Hepatocyte (in vitro differentiated cells): ENCODE data around the gene KRTAP5-4. TPM values are rescaled to one million over a fixed set of nuclear protein-coding genes. Genes with fewer than 3 reads are reported as not detected.
"Not testable (repeated sequence)": the region's sequence is repeated elsewhere in the genome, so short reads cannot be mapped to it uniquely, and the experiment has no call there.

Source experiments
- DNase-seq: peaks from one replicate; pipeline ENCODE4 v3.0.0-alpha.2; 2016; ENCODE audit warnings: low spot score
- H2AFZ ChIP-seq: fragments of 200-600 bp; sonication (generic); 2 replicates; pipeline ENCODE4 v1.6.0; 2016; ENCODE audit warnings: antibody characterized with exemption, mild to moderate bottlenecking
- H3K27ac ChIP-seq: fragments of 200-600 bp; sonication (generic); 2 replicates; pipeline ENCODE4 v1.5.1; 2016; ENCODE audit warnings: mild to moderate bottlenecking
- H3K27me3 ChIP-seq: fragments of 200-600 bp; sonication (generic); 2 replicates; pipeline ENCODE4 v1.6.1; 2016
- H3K36me3 ChIP-seq: fragments of 200-600 bp; sonication (generic); replicated peaks from 2 replicates; pipeline ENCODE4 v1.5.1; 2016; ENCODE audit warnings: low read depth; ENCODE audit not compliant: insufficient read depth
- H3K4me1 ChIP-seq: fragments of 200-600 bp; sonication (generic); 2 replicates; pipeline ENCODE4 v1.5.1; 2016; ENCODE audit warnings: mild to moderate bottlenecking, moderate library complexity; ENCODE audit not compliant: insufficient read depth
- H3K4me2 ChIP-seq: fragments of 200-600 bp; sonication (generic); 2 replicates; pipeline ENCODE4 v1.6.0; 2016
- H3K4me3 ChIP-seq: fragments of 200-600 bp; sonication (generic); 2 replicates; pipeline ENCODE4 v1.5.1; 2016; ENCODE audit warnings: mild to moderate bottlenecking
- H3K79me2 ChIP-seq: fragments of 200-600 bp; sonication (generic); 2 replicates; pipeline ENCODE4 v1.6.0; 2017; ENCODE audit warnings: mild to moderate bottlenecking
- H3K9me2 ChIP-seq: fragments of 200-600 bp; sonication (generic); replicated peaks from 2 replicates; pipeline ENCODE4 v1.6.0; 2017; ENCODE audit warnings: mild to moderate bottlenecking; ENCODE audit not compliant: insufficient read depth
- H3K9me3 ChIP-seq: fragments of 200-600 bp; sonication (generic); 2 replicates; pipeline ENCODE4 v1.5.1; 2016; ENCODE audit warnings: low read depth, mild to moderate bottlenecking
- H4K20me1 ChIP-seq: fragments of 200-600 bp; sonication (generic); 2 replicates; pipeline ENCODE4 v1.6.0; 2016; ENCODE audit warnings: mild to moderate bottlenecking; ENCODE audit not compliant: insufficient read depth, poor library complexity, severe bottlenecking
- CTCF ChIP-seq: fragments of 200-600 bp; sonication (generic); IDR thresholded peaks from 2 replicates; pipeline ENCODE4 v1.5.1; 2016; ENCODE audit warnings: antibody characterized with exemption, mild to moderate bottlenecking; ENCODE audit not compliant: poor library complexity
- EZH2 ChIP-seq: fragments of 200-600 bp; sonication (generic); IDR thresholded peaks from 2 replicates; pipeline ENCODE4 v1.6.1; 2016; ENCODE audit warnings: antibody characterized with exemption, mild to moderate bottlenecking, borderline replicate concordance
- EZH2phosphoT487 ChIP-seq: fragments of 200-600 bp; sonication (generic); IDR thresholded peaks from one replicate; pipeline ENCODE4 v1.6.1; 2018; ENCODE audit warnings: antibody characterized with exemption, mild to moderate bottlenecking, low read depth, moderate library complexity; ENCODE audit not compliant: unreplicated experiment, severe bottlenecking
- WGBS: methylation state at CpG from one replicate; pipeline ENCODE4 v1.1.6; 2016; ENCODE audit warnings: low lambda C conversion rate; ENCODE audit errors: missing lambda C conversion rate; 5-methylcytosine and 5-hydroxymethylcytosine counted together
- polyA plus RNA-seq: library from polyadenylated mRNA; unstranded; fragments of >200 nt; fragmentation: Nextera tagmentation; extraction: Ambion mirVana; gene quantifications from 2 replicates; pipeline ENCODE4 v1.2.1, GENCODE V29; 2016
- total RNA-seq: library from RNA; depleted of rRNA; stranded (reverse); fragments of >200 nt; gene quantifications from 2 replicates; pipeline ENCODE4 v1.2.3, GENCODE V29; 2014

The KRTAP5-4 gene
- total and polyA plus RNA-seq, 2 experiments from 2014 or later = not detected

- peak overlapping the region; percentile 76 for H3K27ac ChIP-seq
These were observed 45.3 kb upstream of the KRTAP5-4 start for GRCh38 chr11:1667121-1667850.

GRCh38 chr11:1665313-1665712 lies 43.4 kb upstream of the KRTAP5-4 start:
- H3K9me3 ChIP-seq = no peaks in the 10 kb centered on the region
- peaks cover 13% of the 10 kb centered on the region for H3K4me1 ChIP-seq
- no peaks in the 10 kb centered on the region for H3K79me2 ChIP-seq
- TF ChIP-seq CTCF = no peak
- no peak for TF ChIP-seq EZH2
- TF ChIP-seq EZH2phosphoT487 = no peak
- H3K4me2 ChIP-seq = no peak overlapping the region
- no peak for DNase-seq
- no peaks in the 10 kb centered on the region for H4K20me1 ChIP-seq
- H3K27ac ChIP-seq = no peak overlapping the region
- no peak overlapping the region for H3K4me3 ChIP-seq
- no peaks in the 10 kb centered on the region for H3K9me2 ChIP-seq
- 95% methylated on average over 4 of the region's 8 CpGs for WGBS
- H3K27me3 ChIP-seq = no peaks in the 10 kb centered on the region
- H3K36me3 ChIP-seq = no peaks in the 10 kb centered on the region
- no peak overlapping the region for H2AFZ ChIP-seq

More at GRCh38 chr11:1667121-1667850, 45.3 kb upstream of the KRTAP5-4 start:
- Histone ChIP-seq H3K36me3 (no peaks in the 10 kb centered on the region), H3K4me3 (no peak overlapping the region), H3K4me2 (no peak overlapping the region), H3K9me3 (no peaks in the 10 kb centered on the region), H4K20me1 (no peaks in the 10 kb centered on the region), H3K79me2 (no peaks in the 10 kb centered on the region), H3K9me2 (no peaks in the 10 kb centered on the region), H3K4me1 (peaks cover 9% of the 10 kb centered on the region), H2AFZ (no peak overlapping the region), H3K27me3 (no peaks in the 10 kb centered on the region)
- 85% methylated on average over 24 of the region's 24 CpGs for WGBS
- no peak for DNase-seq
- TF ChIP-seq CTCF (no peak), EZH2phosphoT487 (no peak), EZH2 (no peak)

- not testable (repeated sequence) for DNase-seq, H2AFZ ChIP-seq, H3K9me3 ChIP-seq, H3K36me3 ChIP-seq, H3K27me3 ChIP-seq, H3K27ac ChIP-seq, H3K4me2 ChIP-seq, H3K79me2 ChIP-seq, H3K9me2 ChIP-seq, H4K20me1 ChIP-seq, H3K4me3 ChIP-seq
- peaks cover 17% of the 10 kb centered on the region for H3K4me1 ChIP-seq
- WGBS = 80% methylated on average over 18 of the region's 18 CpGs
These were observed 40.9 kb upstream of the KRTAP5-4 start for GRCh38 chr11:1662699-1663283.

DNA sequence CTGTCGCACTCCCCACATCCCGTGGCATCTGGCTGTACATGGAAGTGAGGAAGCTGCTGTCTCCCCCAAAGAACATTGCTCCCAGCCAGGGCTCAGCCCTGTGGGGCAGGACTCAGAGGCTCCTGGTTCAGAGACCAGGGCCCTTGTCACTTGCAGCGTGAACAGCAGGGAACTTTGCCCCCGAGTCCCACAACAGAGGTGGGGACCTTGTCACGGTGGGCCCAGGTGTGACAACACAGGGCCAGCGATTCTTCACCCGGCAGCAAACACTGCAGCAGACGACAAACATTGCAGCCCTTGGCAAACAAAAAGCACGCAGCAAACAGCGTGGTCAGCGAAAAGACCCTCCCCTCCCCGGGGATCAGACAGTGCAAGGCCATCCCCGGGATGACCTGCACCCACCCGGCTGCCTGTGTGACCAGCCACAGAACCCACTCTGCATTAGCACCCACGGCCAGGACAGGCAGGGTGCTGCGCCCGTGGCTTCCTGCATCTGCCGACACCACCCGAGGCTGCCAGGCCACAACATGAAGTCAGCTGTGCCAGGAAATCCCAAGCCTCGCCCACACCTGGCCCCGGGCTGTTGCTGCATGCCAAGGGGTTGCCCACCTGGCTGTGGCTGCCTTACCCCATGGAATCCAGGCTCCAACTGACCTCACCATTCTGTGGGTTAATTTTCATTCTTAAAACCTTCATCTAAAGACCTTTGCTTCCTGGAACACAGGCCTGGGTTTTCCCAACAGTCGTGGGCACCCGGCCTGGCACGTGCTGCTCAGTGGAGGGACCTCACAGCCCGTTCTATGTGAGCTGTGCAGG lies 39.7 kb upstream of the KRTAP5-4 start:
- not testable (repeated sequence) for H3K79me2 ChIP-seq, H3K4me3 ChIP-seq, H2AFZ ChIP-seq, H4K20me1 ChIP-seq, H3K27me3 ChIP-seq, H3K9me3 ChIP-seq, H3K36me3 ChIP-seq, H3K4me2 ChIP-seq, H3K9me2 ChIP-seq, DNase-seq
- Histone ChIP-seq H3K4me1 (peaks cover 12% of the 10 kb centered on the region), H3K27ac (peak overlapping the region; percentile 63)
- 77% methylated on average over 20 of the region's 25 CpGs for WGBS
